GM12872 (cell line): ENCODE results near the gene INPP4A.

ENCODE experiments used
- TF ChIP-seq, protein P1 (sequence below): IDR thresholded peaks from 3 replicates; pipeline ENCODE4 v1.5.1; 2011; ENCODE audit warnings: low read depth, mild to moderate bottlenecking, low read length, moderate library complexity; ENCODE audit not compliant: insufficient read depth

The INPP4A gene

DNA sequence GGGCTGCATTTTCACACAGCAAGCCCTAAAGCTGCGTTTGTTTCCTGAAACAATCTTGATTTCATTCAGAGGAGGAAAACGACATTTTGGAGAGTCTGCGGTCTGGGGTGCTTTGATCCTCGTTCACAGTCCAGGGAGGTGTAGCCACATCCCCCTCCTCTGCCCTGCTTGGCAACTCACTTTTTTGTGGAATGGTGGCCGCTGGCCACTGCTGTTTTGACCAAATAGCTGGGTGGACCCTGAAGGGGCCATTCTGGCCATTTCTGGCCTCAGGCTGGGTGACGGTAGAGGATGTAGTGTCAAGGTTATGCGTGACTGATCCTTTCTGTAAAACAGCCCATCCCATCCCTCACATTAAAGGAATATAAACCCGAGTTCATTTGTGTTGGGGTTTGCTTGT, 62.2 kb downstream of the INPP4A start:
- TF ChIP-seq, protein P1, sequence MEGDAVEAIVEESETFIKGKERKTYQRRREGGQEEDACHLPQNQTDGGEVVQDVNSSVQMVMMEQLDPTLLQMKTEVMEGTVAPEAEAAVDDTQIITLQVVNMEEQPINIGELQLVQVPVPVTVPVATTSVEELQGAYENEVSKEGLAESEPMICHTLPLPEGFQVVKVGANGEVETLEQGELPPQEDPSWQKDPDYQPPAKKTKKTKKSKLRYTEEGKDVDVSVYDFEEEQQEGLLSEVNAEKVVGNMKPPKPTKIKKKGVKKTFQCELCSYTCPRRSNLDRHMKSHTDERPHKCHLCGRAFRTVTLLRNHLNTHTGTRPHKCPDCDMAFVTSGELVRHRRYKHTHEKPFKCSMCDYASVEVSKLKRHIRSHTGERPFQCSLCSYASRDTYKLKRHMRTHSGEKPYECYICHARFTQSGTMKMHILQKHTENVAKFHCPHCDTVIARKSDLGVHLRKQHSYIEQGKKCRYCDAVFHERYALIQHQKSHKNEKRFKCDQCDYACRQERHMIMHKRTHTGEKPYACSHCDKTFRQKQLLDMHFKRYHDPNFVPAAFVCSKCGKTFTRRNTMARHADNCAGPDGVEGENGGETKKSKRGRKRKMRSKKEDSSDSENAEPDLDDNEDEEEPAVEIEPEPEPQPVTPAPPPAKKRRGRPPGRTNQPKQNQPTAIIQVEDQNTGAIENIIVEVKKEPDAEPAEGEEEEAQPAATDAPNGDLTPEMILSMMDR = no peak

DNA sequence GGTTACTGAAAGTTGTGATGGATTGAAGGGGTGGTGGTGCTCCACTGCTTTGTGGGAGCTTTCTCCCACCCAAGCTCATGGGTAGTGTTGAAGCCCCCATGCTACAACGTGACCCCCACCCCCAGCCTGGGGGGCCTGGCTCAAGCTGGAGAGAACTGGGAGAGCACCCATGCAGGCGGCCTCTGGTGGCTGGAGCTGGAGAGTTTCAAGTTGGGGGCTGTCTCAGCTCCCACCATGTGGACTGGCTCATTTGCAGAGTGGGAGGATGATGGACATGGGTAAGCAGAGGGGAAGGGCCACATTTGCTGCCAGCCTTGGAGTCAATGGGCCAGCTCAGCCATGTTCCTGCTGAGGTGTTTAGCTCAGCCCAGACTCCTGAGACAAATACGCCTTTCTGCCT, 62.8 kb downstream of the INPP4A start:
- TF ChIP-seq, protein P1 = no peak

DNA sequence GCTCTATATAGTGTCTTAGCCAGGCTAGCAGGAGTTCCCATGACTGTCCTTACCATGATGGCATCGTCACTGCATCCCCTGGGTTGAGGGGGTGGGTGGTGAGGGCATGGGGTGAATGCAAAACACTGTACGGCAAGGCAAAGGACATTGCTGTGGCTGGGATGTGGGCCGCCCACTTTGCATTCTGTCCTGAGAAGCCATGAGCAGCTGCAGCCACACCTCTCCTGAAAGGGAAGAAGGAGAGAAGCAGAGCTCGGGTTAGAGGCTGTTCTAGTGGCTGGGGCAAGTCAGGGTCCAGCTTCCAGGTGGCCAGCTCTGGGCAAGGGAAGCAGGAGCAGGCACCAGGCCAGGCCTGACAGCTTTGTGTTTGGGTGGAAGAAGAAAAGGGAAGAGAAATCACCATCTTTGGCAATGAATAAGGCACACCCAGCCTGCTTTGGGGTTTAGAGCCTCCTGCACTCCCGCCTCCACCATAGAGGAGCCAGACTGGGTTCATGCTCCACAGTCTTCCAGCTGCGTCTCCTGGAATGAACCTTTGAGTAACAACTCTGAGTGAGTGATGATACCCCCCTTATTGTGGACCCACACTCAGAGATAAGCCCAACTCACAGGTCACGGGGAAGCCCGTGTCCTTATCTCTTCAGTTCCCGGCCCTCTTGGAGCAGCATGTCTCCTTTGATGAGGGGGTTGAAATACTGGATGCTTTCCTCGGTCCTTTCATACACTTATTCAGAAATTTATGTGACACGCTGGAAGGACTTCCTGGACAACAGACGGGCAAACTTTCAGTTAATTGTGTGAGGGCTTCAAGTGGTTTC, 63.4 kb downstream of the INPP4A start:
- TF ChIP-seq, protein P1 = no peak

DNA sequence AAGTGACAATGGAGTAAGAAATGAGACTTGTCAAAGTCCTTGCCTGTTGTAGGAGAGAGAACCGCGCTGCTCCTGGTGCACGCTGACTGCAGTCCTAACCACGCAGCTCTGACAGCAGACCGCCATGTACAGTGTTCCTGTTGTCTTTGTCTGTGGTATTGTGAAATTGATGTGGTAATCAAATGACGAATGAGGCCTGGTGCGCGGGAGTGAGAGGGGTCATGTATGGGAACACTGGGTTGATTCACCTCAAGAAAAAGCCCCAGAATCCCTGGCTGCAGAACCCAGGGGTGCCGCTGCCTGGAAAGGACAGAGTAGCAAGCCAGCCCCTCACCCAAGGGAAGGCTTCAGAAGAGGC, 64.0 kb downstream of the INPP4A start:
- TF ChIP-seq, protein P1 = no peak

DNA sequence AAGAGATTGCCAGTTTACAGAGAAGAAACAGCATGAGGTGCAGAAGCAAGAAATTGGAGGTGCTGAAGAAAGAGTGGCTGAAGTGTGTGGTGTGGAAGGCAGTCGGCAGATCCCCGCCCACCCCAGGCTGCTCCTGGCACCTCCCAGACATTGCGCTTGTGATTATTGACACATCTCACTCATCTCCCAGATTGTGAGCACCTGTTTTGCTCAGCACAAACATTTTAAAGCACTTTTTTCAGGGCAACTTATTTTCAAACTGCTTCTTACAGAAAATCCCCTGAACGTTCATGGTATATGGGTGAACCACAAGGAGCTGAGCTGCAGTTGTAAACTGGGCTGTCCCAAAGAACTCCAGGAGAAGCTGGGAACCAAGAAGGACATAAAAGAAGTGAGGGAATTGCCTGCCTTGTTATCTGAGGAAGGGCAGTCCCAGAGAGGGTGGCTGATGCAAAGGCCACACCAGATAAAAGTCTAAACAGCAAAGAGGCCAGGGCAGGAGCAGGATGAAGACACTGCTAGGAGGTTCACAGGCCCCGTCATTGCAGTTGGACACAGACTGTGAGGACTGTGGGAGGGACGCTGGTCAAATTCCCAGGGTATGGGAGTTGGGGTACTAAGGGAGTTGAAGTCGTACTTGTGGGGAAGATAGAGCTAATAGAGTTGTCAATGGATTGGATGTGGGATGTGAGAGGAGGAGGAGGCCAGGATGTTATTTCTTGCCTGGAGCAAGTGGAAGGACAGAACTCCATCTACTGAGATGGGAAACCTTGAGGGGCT, 65.1 kb downstream of the INPP4A start:
- TF ChIP-seq, protein P1 = no peak

DNA sequence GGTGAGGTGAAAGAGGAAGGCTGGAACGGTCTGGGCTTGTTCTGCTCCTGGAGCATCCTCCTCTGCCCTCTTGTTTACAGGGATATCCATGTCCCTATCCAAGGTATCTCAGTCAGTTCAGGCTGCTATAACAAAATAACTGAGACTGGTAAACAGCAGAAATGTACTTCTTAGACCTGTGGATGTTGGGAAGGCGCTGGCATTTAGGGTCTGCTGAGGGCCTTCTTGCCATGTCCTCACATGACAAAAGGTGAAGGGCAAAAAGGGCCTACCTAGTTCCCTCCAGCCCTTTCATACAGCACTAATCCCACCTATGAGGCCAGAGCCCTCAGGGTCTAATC, 65.6 kb downstream of the INPP4A start:
- TF ChIP-seq, protein P1 = no peak

DNA sequence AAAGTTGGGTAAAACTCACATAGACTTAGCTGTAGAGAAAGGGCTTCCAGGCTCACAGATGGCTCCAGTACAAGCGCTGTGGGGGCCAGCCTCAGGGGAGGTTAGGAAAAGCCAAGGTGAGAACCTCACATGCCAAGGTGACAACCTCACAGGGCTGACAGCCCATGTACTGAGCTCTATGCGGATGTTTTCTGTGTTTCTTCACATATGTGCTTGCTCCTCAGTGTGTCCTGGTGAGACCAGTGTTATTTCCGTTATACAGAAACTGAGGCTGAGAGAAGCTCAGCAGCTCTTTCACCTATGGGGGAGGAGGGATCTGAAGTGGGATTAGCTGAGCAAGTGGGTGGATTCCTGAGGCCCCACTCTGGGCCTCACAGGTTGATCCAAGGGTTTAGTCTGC, 67.3 kb downstream of the INPP4A start:
- TF ChIP-seq, protein P1 = no peak
